CD4-positive, alpha-beta memory T cell (primary cell): ENCODE measurements around the gene TFDP2. TPM values are rescaled to one million over a fixed set of nuclear protein-coding genes. Genes with fewer than 3 reads are reported as not detected.
"Not testable (repeated sequence)": the region's sequence is repeated elsewhere in the genome, so short reads cannot be mapped to it uniquely, and the experiment has no call there.

ENCODE experiments used
- CTCF ChIA-PET: fragments of 350-600 bp; sonication (Branson Sonifier 250); formaldehyde crosslinking; loops from one replicate; lab custom pipeline; 2021; ENCODE audit warnings: inconsistent platforms; ENCODE audit not compliant: partially characterized antibody; lab: Charles Lee
- POLR2A ChIA-PET: fragments of 350-600 bp; sonication (Branson Sonifier 250); formaldehyde crosslinking; loops from one replicate; lab custom pipeline; 2021; ENCODE audit not compliant: partially characterized antibody; lab: Charles Lee
- DNase-seq, 5 donors: peaks; one replicate each; pipeline versions ENCODE4 v3.0.0 to v3.0.0-alpha.2; 2020 to 2022; ENCODE audit warnings: mixed read lengths in 1 of 5
- H3K27ac ChIP-seq: one replicate; pipeline ENCODE4 v1.7.0; 2013; ENCODE audit warnings: low read depth, low read length
- H3K27me3 ChIP-seq: 2 replicates; pipeline ENCODE4 v1.7.0; 2013; ENCODE audit warnings: mild to moderate bottlenecking, low read length, moderate library complexity; ENCODE audit not compliant: insufficient read depth
- H3K36me3 ChIP-seq: 2 replicates; pipeline ENCODE4 v1.7.0; 2013; ENCODE audit warnings: mild to moderate bottlenecking, low read length, moderate library complexity; ENCODE audit not compliant: insufficient read depth
- H3K4me1 ChIP-seq: 2 replicates; pipeline ENCODE4 v1.7.0; 2013; ENCODE audit warnings: mild to moderate bottlenecking, low read length, moderate library complexity; ENCODE audit not compliant: insufficient read depth
- H3K4me3 ChIP-seq, 2 donors: one replicate each; pipeline ENCODE4 v1.7.0; 2013; ENCODE audit warnings: low read length in 2 of 2, mild to moderate bottlenecking in 1 of 2
- H3K9me3 ChIP-seq, 2 donors: one replicate each; pipeline ENCODE4 v1.7.0; 2013; ENCODE audit warnings: low read length in 2 of 2, control low read depth in 1 of 2; ENCODE audit not compliant: control insufficient read depth in 1 of 2
- H3K27ac Mint-ChIP-seq, 7 donors: one replicate each; pipeline ENCODE4 v1.8.0; 2020 to 2021; ENCODE audit warnings: mixed read lengths in 7 of 7, mild to moderate bottlenecking in 6 of 7, inconsistent platforms in 3 of 7, moderate library complexity in 3 of 7
- H3K27me3 Mint-ChIP-seq, 2 donors: one replicate each; pipeline ENCODE4 v1.8.0; 2020 to 2021; ENCODE audit warnings: mixed read lengths in 2 of 2
- H3K36me3 Mint-ChIP-seq, 2 donors: one replicate each; pipeline ENCODE4 v1.8.0; 2020 to 2021; ENCODE audit warnings: mixed read lengths in 2 of 2, inconsistent platforms in 1 of 2, mild to moderate bottlenecking in 1 of 2
- H3K4me1 Mint-ChIP-seq, 4 donors: one replicate each; pipeline ENCODE4 v1.8.0; 2020 to 2021; ENCODE audit warnings: mixed read lengths in 4 of 4, mild to moderate bottlenecking in 1 of 4
- H3K4me3 Mint-ChIP-seq, 8 donors: one replicate each; pipeline ENCODE4 v1.8.0; 2020 to 2021; ENCODE audit warnings: mixed read lengths in 8 of 8, mild to moderate bottlenecking in 7 of 8, moderate library complexity in 6 of 8, inconsistent platforms in 3 of 8
- H3K9me3 Mint-ChIP-seq, 8 donors: one replicate each; pipeline ENCODE4 v1.8.0; 2020 to 2021; ENCODE audit warnings: mixed read lengths in 8 of 8, mild to moderate bottlenecking in 5 of 8, inconsistent platforms in 3 of 8, moderate library complexity in 1 of 8
- intact Hi-C: fragments of 100-400 bp; cut with micrococcal nuclease; formaldehyde crosslinking; loops from one replicate; pipeline ENCODE4 v1.15.1; 2023
- polyA plus RNA-seq, 2 donors: library from polyadenylated mRNA; unstranded; fragments of 300-500 nt; fragmentation: Illumina TruSeq; gene quantifications; one replicate each; pipeline ENCODE4 v1.2.3, GENCODE V29; 2021
- total RNA-seq, 2 experiments: library from RNA; stranded (reverse); gene quantifications; one replicate each; pipeline ENCODE4 v1.2.3, GENCODE V29; 2021

The TFDP2 gene
- total and polyA plus RNA-seq, 4 experiments from 2014 or later = 13.6 to 31.5 (median 22.2) TPM

DNA sequence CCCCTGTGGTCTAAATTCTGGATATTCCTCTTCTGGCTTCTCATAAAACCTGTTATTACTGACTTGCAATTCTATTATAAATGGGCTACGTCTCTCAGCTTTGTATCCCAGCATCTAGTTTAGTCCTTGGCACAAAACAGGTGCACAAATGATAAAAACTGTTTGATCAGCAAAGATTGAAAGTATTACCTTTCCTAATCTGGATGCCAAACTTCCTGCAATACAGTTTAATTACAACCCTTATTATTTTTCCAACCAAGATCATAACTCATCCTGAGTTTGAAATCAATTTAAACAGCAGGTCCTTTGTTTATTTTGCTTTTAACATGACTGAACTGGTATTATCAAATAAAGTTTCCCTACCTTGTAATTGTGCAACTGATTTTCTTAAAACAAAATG, 140.3 kb downstream of the TFDP2 start:
- CTCF ChIA-PET = no interaction called here
- Mint-ChIP-seq H3K4me1 (peaks cover 0 to 3% (median 0%) of the 10 kb centered on the region in 4 donors), H3K9me3 (no peaks in the 10 kb centered on the region), H3K27me3 (no peaks in the 10 kb centered on the region), H3K27ac (no peak overlapping the region), H3K4me3 (no peak overlapping the region), H3K36me3 (peaks cover 0 to 2% of the 10 kb centered on the region in 2 donors)
- Histone ChIP-seq H3K36me3 (no peaks in the 10 kb centered on the region), H3K4me1 (no peaks in the 10 kb centered on the region), H3K9me3 (no peaks in the 10 kb centered on the region), H3K27ac (no peak overlapping the region), H3K4me3 (no peak overlapping the region), H3K27me3 (no peaks in the 10 kb centered on the region)
- intact Hi-C loops = no loop called here
- no peak for DNase-seq
- POLR2A ChIA-PET = no interaction called here

GRCh38 chr3:142007710-142008399, 141.5 kb downstream of the TFDP2 start:
- peak overlapping the region in 1 of 8 donors; percentile 43 for H3K4me3 Mint-ChIP-seq
- H3K27me3 Mint-ChIP-seq = no peaks in the 10 kb centered on the region
- H3K9me3 ChIP-seq = no peaks in the 10 kb centered on the region
- no peaks in the 10 kb centered on the region for H3K9me3 Mint-ChIP-seq
- ChIA-PET POLR2A (no interaction called here), CTCF (no interaction called here)
- H3K36me3 Mint-ChIP-seq = peaks cover 0 to 2% of the 10 kb centered on the region in 2 donors
- peaks cover 0 to 3% (median 0%) of the 10 kb centered on the region in 4 donors for H3K4me1 Mint-ChIP-seq
- no peak overlapping the region for H3K27ac ChIP-seq
- no peaks in the 10 kb centered on the region for H3K36me3 ChIP-seq
- H3K4me1 ChIP-seq = no peaks in the 10 kb centered on the region
- H3K4me3 ChIP-seq = no peak overlapping the region
- no peaks in the 10 kb centered on the region for H3K27me3 ChIP-seq
- intact Hi-C loops = no loop called here
- peak overlapping the region in 1 of 7 donors; percentile 42 for H3K27ac Mint-ChIP-seq
- no peak for DNase-seq

DNA sequence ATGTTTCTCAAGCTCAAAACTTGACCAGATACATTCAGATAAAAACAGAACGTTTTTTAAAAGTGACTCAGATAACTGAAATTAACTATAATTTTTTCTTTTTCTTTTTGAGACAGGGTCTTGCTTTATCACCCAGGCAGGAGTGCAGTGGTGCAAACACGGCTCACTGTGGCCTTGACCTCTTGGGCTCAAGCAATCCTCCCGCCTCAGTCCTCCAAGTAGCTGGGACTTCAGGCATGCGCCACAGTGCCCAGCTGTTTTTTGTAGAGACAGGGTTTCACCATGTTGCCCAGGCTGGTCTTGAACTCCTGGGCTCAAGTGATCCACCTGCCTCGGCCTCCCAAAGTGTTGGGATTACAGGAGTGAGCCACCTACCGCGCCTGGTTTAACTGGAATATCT, 144.4 kb downstream of the TFDP2 start:
- POLR2A ChIA-PET, H3K36me3 ChIP-seq, intact Hi-C loops, CTCF ChIA-PET, H3K4me3 Mint-ChIP-seq, H3K4me1 Mint-ChIP-seq, H3K9me3 ChIP-seq, H3K27me3 Mint-ChIP-seq, H3K9me3 Mint-ChIP-seq, H3K4me3 ChIP-seq, H3K27ac Mint-ChIP-seq, DNase-seq, H3K27ac ChIP-seq, H3K4me1 ChIP-seq, H3K36me3 Mint-ChIP-seq, H3K27me3 ChIP-seq: not testable (repeated sequence)

DNA sequence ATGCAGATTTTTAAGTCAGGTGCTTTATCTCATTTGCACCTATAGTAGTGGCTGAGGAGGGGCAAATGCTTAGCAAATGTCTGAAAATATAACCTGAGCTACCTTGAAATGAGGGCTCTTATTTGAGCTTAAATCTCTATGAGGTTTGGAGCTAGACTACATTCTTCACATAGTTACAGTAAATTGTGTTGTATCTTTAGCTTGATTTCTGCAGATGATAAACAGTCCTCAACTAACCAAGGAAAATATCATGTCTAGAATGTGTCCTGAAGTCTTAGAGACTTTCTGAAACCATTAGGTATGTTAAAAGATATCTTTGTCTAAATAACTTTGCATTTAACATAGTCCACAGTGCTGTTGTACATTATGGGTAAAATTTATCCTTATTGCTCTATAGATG, 145.3 kb downstream of the TFDP2 start:
- POLR2A ChIA-PET = no interaction called here
- Histone ChIP-seq H3K4me3 (no peak overlapping the region), H3K36me3 (no peaks in the 10 kb centered on the region), H3K27me3 (no peaks in the 10 kb centered on the region), H3K4me1 (no peaks in the 10 kb centered on the region), H3K9me3 (no peaks in the 10 kb centered on the region), H3K27ac (no peak overlapping the region)
- H3K4me1 Mint-ChIP-seq = peaks cover 0 to 3% (median 0%) of the 10 kb centered on the region in 4 donors
- H3K36me3 Mint-ChIP-seq = peaks cover 0 to 2% of the 10 kb centered on the region in 2 donors
- CTCF ChIA-PET = no interaction called here
- intact Hi-C loops = no loop called here
- no peak overlapping the region for H3K4me3 Mint-ChIP-seq
- no peak overlapping the region for H3K27ac Mint-ChIP-seq
- H3K27me3 Mint-ChIP-seq = no peaks in the 10 kb centered on the region
- H3K9me3 Mint-ChIP-seq = no peaks in the 10 kb centered on the region
- DNase-seq = no peak

GRCh38 chr3:142003291-142003690, 146.1 kb downstream of the TFDP2 start:
- no peaks in the 10 kb centered on the region for H3K36me3 ChIP-seq
- ChIA-PET CTCF (no interaction called here), POLR2A (no interaction called here)
- H3K9me3 ChIP-seq = no peaks in the 10 kb centered on the region
- peaks cover 0 to 2% of the 10 kb centered on the region in 2 donors for H3K36me3 Mint-ChIP-seq
- H3K4me1 ChIP-seq = no peaks in the 10 kb centered on the region
- no peak for DNase-seq
- H3K9me3 Mint-ChIP-seq = no peaks in the 10 kb centered on the region
- H3K27ac Mint-ChIP-seq = no peak overlapping the region
- intact Hi-C loops = no loop called here
- no peaks in the 10 kb centered on the region for H3K27me3 ChIP-seq
- H3K27me3 Mint-ChIP-seq = no peaks in the 10 kb centered on the region
- no peak overlapping the region for H3K4me3 ChIP-seq
- H3K27ac ChIP-seq = no peak overlapping the region
- H3K4me1 Mint-ChIP-seq = peaks cover 0 to under 1% (median 0%) of the 10 kb centered on the region in 4 donors
- no peak overlapping the region for H3K4me3 Mint-ChIP-seq

GRCh38 chr3:142000325-142000870, 148.9 kb downstream of the TFDP2 start:
- H3K4me3 Mint-ChIP-seq = no peak overlapping the region
- intact Hi-C loops = no loop called here
- no peak overlapping the region for H3K27ac ChIP-seq
- no peaks in the 10 kb centered on the region for H3K9me3 Mint-ChIP-seq
- H3K36me3 ChIP-seq = no peaks in the 10 kb centered on the region
- ChIA-PET CTCF (no interaction called here), POLR2A (no interaction called here)
- H3K4me1 ChIP-seq = no peaks in the 10 kb centered on the region
- H3K4me1 Mint-ChIP-seq = no peaks in the 10 kb centered on the region
- H3K4me3 ChIP-seq = no peak overlapping the region
- DNase-seq = no peak
- no peaks in the 10 kb centered on the region for H3K27me3 ChIP-seq
- no peak overlapping the region for H3K27ac Mint-ChIP-seq
- no peaks in the 10 kb centered on the region for H3K36me3 Mint-ChIP-seq
- H3K27me3 Mint-ChIP-seq = no peaks in the 10 kb centered on the region
- H3K9me3 ChIP-seq = no peaks in the 10 kb centered on the region

DNA sequence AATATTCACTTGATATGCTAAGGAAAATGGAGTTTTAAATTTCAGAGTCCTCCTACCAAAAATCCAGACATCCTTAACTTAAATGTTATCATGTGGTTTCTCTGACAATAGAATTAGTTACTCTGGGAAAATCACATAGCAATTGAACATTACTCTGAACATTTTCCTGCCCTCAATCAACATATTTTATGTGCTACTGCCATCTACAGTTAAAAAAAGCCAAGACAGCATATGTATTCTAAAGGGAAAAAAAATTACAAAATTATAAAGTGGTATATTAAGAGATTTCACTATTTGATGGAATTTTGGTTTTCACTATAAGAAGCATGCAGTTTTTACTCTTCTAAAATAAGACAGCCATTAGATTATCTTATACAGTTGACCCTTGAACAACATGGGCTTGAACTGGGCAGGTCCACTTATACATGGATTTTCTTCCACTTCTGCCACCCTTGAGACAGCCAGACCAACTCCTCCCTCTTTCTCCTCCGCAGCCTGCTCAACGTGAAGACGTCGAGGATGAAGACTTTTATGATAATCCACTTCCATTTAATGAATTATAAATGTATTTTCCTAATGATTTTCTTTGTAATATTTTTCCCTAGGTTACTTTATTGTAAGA, 150.6 kb downstream of the TFDP2 start:
- Mint-ChIP-seq H3K27me3 (no peaks in the 10 kb centered on the region), H3K4me3 (no peak overlapping the region), H3K36me3 (no peaks in the 10 kb centered on the region), H3K27ac (peak overlapping the region in 1 of 7 donors; percentile 25), H3K4me1 (no peaks in the 10 kb centered on the region), H3K9me3 (no peaks in the 10 kb centered on the region)
- ChIA-PET POLR2A (no interaction called here), CTCF (no interaction called here)
- intact Hi-C loops = loop anchor here (1.0 kb wide), 2 partner anchors 260 to 538 kb away; partner anchors contain the start of gene RNF7
- H3K4me3 ChIP-seq = no peak overlapping the region
- H3K36me3 ChIP-seq = no peaks in the 10 kb centered on the region
- peak in 1 of 5 donors; percentile 5 for DNase-seq
- H3K9me3 ChIP-seq = no peaks in the 10 kb centered on the region
- no peaks in the 10 kb centered on the region for H3K4me1 ChIP-seq
- no peaks in the 10 kb centered on the region for H3K27me3 ChIP-seq
- no peak overlapping the region for H3K27ac ChIP-seq
